Measurements from ENCODE around the gene ALOX12B.

GRCh38 chr17:8075574-8076342 is 11.8 kb downstream of the ALOX12B start:
- no peak for TF ChIP-seq CTCF (IDR thresholded peaks at IDR 0.05)
- no peak for TF ChIP-seq POLR2A (IDR thresholded peaks at IDR 0.05)
